Peyer's patch (tissue), 4 donors: ENCODE results near the gene SNRPD3.

Experiments used
- POLR2A ChIP-seq, 2 donors: fragments of 450-650 bp; IDR thresholded peaks; one replicate each; pipeline ENCODE4 v1.5.1; 2017; ENCODE audit warnings: antibody characterized with exemption in 2 of 2, mild to moderate bottlenecking in 2 of 2, moderate library complexity in 2 of 2
- TF ChIP-seq, protein P1 (sequence below), 6 experiments: fragments of 450-650 bp in 4 of 6; fragments of 200-600 bp in 2 of 6; sonication (generic) in 1 of 6; IDR thresholded peaks; one replicate each; pipeline ENCODE4 v1.5.1; 2017 to 2019; ENCODE audit warnings: antibody characterized with exemption in 6 of 6, mild to moderate bottlenecking in 3 of 6, moderate library complexity in 1 of 6

DNA sequence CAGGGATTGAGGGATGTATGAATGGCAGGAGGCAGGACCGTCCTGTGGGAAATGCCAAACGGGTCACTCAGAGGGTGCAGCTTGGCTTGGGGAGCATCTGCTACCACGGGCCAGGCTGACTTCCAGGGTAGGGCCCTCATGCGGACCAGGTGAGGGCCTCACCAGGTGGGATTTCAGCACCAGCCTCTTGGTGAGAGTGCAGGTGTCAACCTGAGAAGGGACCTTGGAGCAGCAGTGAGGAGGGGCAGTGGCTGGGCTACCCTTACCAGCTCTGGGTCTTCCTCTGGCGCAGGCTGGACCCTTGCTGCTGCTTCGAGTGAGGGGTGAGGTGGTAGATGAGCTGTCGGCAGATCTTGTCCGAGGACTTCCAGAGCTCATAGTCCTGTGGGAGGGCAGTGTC is 32.1 kb downstream of the SNRPD3 start:
- TF ChIP-seq, protein P1, sequence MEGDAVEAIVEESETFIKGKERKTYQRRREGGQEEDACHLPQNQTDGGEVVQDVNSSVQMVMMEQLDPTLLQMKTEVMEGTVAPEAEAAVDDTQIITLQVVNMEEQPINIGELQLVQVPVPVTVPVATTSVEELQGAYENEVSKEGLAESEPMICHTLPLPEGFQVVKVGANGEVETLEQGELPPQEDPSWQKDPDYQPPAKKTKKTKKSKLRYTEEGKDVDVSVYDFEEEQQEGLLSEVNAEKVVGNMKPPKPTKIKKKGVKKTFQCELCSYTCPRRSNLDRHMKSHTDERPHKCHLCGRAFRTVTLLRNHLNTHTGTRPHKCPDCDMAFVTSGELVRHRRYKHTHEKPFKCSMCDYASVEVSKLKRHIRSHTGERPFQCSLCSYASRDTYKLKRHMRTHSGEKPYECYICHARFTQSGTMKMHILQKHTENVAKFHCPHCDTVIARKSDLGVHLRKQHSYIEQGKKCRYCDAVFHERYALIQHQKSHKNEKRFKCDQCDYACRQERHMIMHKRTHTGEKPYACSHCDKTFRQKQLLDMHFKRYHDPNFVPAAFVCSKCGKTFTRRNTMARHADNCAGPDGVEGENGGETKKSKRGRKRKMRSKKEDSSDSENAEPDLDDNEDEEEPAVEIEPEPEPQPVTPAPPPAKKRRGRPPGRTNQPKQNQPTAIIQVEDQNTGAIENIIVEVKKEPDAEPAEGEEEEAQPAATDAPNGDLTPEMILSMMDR (IDR thresholded peaks at IDR 0.05), result no peak
- TF ChIP-seq POLR2A (IDR thresholded peaks at IDR 0.05), result no peak
